Neutrophil (primary cell): Measurements from ENCODE around the gene TSPAN3.

ENCODE experiments used
- H3K27ac ChIP-seq: fragments of 200-600 bp; sonication (generic); 2 replicates; pipeline ENCODE4 v1.5.1; 2016; ENCODE audit warnings: mild to moderate bottlenecking, moderate library complexity
- H3K27me3 ChIP-seq: fragments of 200-600 bp; sonication (generic); 2 replicates; pipeline ENCODE4 v1.6.0; 2016; ENCODE audit warnings: mild to moderate bottlenecking
- H3K36me3 ChIP-seq: fragments of 200-600 bp; sonication (generic); 2 replicates; pipeline ENCODE4 v1.5.1; 2017
- H3K4me1 ChIP-seq, 2 experiments: fragments of 200-600 bp in 1 of 2; sonication (generic) in 1 of 2; 1 replicate in 1 of 2; 2 replicates in 1 of 2; pipeline versions ENCODE4 v1.5.1 to v1.6.1; 2013 to 2016; ENCODE audit warnings: low read depth in 1 of 2, low read length in 1 of 2, mild to moderate bottlenecking in 1 of 2, moderate library complexity in 1 of 2; ENCODE audit not compliant: control insufficient read depth in 1 of 2, insufficient read depth in 1 of 2
- H3K4me3 ChIP-seq, 2 experiments: fragments of 200-600 bp in 1 of 2; sonication (generic) in 1 of 2; 1 replicate in 1 of 2; 2 replicates in 1 of 2; pipeline ENCODE4 v1.5.1; 2013 to 2016; ENCODE audit warnings: low read depth in 1 of 2, low read length in 1 of 2, mild to moderate bottlenecking in 1 of 2, moderate library complexity in 1 of 2
- H3K9me3 ChIP-seq: fragments of 200-600 bp; sonication (generic); 2 replicates; pipeline ENCODE4 v1.5.1; 2016
- TF ChIP-seq, protein P1 (sequence below): fragments of 200-600 bp; sonication (generic); IDR thresholded peaks from 2 replicates; pipeline ENCODE4 v1.5.1; 2016; ENCODE audit warnings: antibody characterized with exemption

The TSPAN3 gene

DNA sequence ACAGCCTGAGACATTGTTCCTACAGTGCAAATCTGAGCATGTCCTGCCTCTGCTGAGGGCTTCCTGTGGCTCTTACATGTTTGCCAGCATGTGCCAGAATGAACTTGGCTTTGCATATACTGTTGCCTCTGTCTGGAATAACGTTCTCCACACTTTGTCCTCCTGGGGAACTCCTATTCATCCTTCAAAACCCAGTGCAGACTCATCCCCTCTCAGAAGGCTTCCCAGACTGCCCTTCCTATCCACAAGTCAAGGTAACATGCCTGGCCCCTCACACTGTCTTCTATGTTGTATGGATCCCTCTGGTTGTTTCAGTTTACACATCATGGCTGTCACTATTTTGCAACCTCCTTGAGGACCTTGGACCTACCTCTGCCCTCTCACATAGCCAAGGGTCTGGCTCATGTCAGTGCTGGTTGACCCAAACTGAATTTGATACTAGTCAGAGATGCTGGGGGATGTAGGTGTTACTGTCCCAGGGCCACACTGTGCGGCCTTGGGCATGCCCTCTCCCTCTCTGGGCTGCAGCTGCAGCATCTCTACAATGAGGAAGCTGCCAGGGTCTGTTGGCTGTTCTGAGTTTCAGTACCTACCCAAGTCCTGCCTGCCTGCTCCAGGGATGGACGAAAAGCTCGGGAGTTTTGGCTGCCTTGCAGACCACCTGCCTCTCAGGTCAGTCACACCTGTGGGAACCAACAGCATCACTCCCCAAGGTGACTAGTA is 29.0 kb upstream of the TSPAN3 start:
- Histone ChIP-seq H3K9me3 (no peaks in the 10 kb centered on the region), H3K4me1 (no peaks in the 10 kb centered on the region), H3K27me3 (no peaks in the 10 kb centered on the region), H3K4me3 (no peak overlapping the region), H3K36me3 (no peaks in the 10 kb centered on the region), H3K27ac (no peak overlapping the region)
- TF ChIP-seq, protein P1, sequence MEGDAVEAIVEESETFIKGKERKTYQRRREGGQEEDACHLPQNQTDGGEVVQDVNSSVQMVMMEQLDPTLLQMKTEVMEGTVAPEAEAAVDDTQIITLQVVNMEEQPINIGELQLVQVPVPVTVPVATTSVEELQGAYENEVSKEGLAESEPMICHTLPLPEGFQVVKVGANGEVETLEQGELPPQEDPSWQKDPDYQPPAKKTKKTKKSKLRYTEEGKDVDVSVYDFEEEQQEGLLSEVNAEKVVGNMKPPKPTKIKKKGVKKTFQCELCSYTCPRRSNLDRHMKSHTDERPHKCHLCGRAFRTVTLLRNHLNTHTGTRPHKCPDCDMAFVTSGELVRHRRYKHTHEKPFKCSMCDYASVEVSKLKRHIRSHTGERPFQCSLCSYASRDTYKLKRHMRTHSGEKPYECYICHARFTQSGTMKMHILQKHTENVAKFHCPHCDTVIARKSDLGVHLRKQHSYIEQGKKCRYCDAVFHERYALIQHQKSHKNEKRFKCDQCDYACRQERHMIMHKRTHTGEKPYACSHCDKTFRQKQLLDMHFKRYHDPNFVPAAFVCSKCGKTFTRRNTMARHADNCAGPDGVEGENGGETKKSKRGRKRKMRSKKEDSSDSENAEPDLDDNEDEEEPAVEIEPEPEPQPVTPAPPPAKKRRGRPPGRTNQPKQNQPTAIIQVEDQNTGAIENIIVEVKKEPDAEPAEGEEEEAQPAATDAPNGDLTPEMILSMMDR, result no peak

DNA sequence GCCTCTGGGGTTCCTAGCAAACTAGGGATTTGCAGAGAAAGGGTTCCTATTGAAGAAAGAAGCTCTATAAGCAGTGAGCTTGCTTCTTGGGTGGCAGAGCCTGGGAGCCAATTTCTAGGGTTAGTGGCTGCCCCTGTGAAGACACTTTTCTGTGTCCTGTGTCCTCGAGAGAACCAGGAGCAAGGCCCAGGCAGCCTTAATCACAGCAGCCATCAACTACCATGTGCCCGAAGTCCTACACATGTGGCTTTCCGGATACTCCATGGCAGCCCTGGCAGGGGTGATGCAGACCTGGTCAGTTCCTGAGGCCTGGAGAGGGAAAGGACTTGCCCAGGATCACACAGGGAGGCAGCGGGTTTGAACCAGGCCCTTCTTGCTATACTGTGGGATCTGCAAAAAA is 27.7 kb upstream of the TSPAN3 start:
- H3K27me3 ChIP-seq, result no peaks in the 10 kb centered on the region
- no peaks in the 10 kb centered on the region for H3K36me3 ChIP-seq
- H3K27ac ChIP-seq, result no peak overlapping the region
- no peak overlapping the region for H3K4me3 ChIP-seq
- no peaks in the 10 kb centered on the region for H3K9me3 ChIP-seq
- TF ChIP-seq, protein P1, result no peak
- no peaks in the 10 kb centered on the region for H3K4me1 ChIP-seq

DNA sequence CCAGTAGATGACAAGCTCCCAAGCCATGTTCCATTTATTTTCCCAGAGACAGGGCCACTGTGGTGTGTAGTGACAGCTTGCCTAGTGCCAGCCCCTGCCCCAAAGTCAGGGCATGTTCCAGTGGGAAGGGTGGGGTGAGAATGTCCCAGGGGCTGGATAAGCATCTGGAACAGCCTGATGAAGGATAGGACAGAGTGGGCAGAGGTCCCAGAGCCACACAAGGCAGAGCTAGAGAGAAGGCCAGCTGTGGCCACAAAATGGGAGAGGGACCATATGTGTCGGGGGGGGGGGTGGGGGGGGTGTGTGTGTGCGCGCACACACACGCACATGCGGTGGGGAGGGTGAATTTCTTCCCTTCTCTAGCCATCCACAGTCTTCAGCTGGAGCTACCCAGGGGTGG is 27.0 kb upstream of the TSPAN3 start:
- H3K4me1 ChIP-seq, result no peaks in the 10 kb centered on the region
- H3K27me3 ChIP-seq, result no peaks in the 10 kb centered on the region
- H3K9me3 ChIP-seq, result no peaks in the 10 kb centered on the region
- H3K27ac ChIP-seq, result no peak overlapping the region
- no peaks in the 10 kb centered on the region for H3K36me3 ChIP-seq
- H3K4me3 ChIP-seq, result no peak overlapping the region
- TF ChIP-seq, protein P1, result no peak

DNA sequence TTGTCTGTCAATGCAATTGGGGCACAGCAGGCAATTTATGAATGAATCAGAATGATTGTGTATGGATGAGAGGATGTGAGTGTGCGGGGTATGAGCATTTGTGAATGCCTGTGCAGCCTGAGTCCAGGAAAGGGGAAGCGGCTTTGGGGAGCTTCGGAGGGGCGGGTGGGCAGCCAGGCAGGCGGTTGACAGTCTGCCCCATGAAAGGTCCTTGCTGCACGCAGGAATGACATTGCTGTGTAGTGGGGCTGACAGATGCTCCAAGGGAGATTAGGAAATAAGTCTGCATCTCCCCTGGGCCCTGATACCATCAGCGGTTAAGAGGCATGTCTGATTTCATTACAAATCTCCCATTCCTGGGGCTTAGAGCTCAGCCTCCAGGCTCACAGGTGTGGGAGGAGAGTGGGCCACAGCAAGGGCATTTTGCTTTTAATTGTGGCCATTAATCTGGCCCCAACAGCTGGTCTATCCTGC is 26.4 kb upstream of the TSPAN3 start:
- Histone ChIP-seq H3K4me3 (no peak overlapping the region), H3K36me3 (no peaks in the 10 kb centered on the region), H3K27ac (no peak overlapping the region), H3K27me3 (no peaks in the 10 kb centered on the region), H3K4me1 (no peaks in the 10 kb centered on the region), H3K9me3 (no peaks in the 10 kb centered on the region)
- TF ChIP-seq, protein P1, result no peak

DNA sequence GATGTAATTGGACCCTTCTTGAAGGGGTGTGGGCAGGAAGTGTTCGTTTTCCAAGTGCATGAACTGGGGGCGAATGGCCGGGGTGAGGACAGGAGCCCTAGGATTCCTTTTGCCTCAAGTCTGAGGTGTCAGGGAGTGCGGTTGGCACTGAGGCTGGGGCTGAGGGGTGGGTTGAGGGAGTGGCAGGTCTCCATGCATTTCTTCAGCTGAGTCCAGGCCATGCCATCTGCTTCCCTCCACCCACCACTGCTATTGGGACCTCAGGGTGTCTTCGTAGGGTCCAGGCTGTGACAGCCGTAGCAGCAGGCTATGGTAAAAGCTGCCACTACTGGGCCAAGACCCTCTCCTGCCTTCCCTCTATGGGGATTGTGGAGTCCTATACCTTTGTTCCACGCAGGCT is 25.6 kb upstream of the TSPAN3 start:
- no peak overlapping the region for H3K4me3 ChIP-seq
- no peaks in the 10 kb centered on the region for H3K27me3 ChIP-seq
- H3K4me1 ChIP-seq, result no peaks in the 10 kb centered on the region
- H3K9me3 ChIP-seq, result no peaks in the 10 kb centered on the region
- H3K36me3 ChIP-seq, result no peaks in the 10 kb centered on the region
- H3K27ac ChIP-seq, result no peak overlapping the region
- TF ChIP-seq, protein P1, result no peak
